K562 (cell line): ENCODE measurements around the gene CEP350. TPM values are rescaled to one million over a fixed set of nuclear protein-coding genes. Genes with fewer than 3 reads are reported as not detected.

ENCODE experiments used
- ATAC-seq: fragments of 200-7000 bp; cut with Tn5 transposase; 3 replicates; pipeline ENCODE4 v1.9.1; 2020; ENCODE audit warnings: moderate library complexity
- BruUV-seq: library from RNA; stranded (reverse); fragments of 400-500 nt; replicated peaks from 2 replicates; lab custom pipeline; 2021; lab: Mats Ljungman, UMichigan
- CTCF ChIA-PET: fragments of 300-600 bp; formaldehyde crosslinking; extraction: SDS; loops from one replicate; lab custom pipeline; 2021; ENCODE audit warnings: low intra/inter-chr PET ratio; lab: Yijun Ruan, JAX
- POLR2A ChIA-PET: fragments of 300-600, 350-650 bp; sonication (Branson Sonifier 250); formaldehyde crosslinking; extraction: SDS; loops from one replicate; lab custom pipeline; 2021; ENCODE audit warnings: antibody characterized with exemption, inconsistent platforms; lab: Yijun Ruan, JAX
- DNase-seq, 4 experiments: peaks; one replicate each; pipeline versions ENCODE4 v3.0.0 to v3.0.0-alpha.2; 2011 to 2018; ENCODE audit warnings: low spot score in 3 of 4, mixed read lengths in 3 of 4; ENCODE audit errors: extremely low read depth in 1 of 4
- FAIRE-seq: peaks from 2 replicates; lab custom pipeline; 2011; peaks lifted over from hg19 to GRCh38; lab: Jason Lieb, UNC
- H2AFZ ChIP-seq: 2 replicates; pipeline ENCODE4 v1.6.0; 2011; ENCODE audit warnings: low read depth, low read length, control low read depth, inconsistent platforms
- H3K27ac ChIP-seq: fragments of 200-600 bp; 3 replicates; pipeline ENCODE4 v1.8.0; 2011; ENCODE audit warnings: low read depth, mild to moderate bottlenecking, control low read depth, inconsistent platforms, low read length, moderate library complexity, mixed read lengths; ENCODE audit errors: extremely low read depth
- H3K27me3 ChIP-seq, 2 experiments: fragments of 300-600 bp in 1 of 2; 2 replicates in 1 of 2; 3 replicates in 1 of 2; pipeline versions ENCODE4 v1.6.0 to v1.8.0; 2011; ENCODE audit warnings: inconsistent platforms in 2 of 2, low read length in 2 of 2, mild to moderate bottlenecking in 1 of 2, mixed read lengths in 1 of 2, moderate library complexity in 1 of 2; ENCODE audit not compliant: control insufficient read depth in 2 of 2, insufficient read depth in 2 of 2
- H3K36me3 ChIP-seq: fragments of 300-600 bp; 3 replicates; pipeline ENCODE4 v1.8.0; 2011; ENCODE audit warnings: mild to moderate bottlenecking, low read length, inconsistent platforms; ENCODE audit not compliant: control insufficient read depth, insufficient read depth
- H3K4me1 ChIP-seq, 2 experiments: fragments of 200-600 bp in 1 of 2; replicated peaks in 1 of 2; 2 replicates in 1 of 2; 3 replicates in 1 of 2; pipeline versions ENCODE4 v1.5.1 to v1.8.0; 2011; ENCODE audit warnings: inconsistent platforms in 2 of 2, low read length in 2 of 2, mild to moderate bottlenecking in 1 of 2, mixed read lengths in 1 of 2, moderate library complexity in 1 of 2; ENCODE audit not compliant: control insufficient read depth in 2 of 2, insufficient read depth in 2 of 2
- H3K4me2 ChIP-seq: 2 replicates; pipeline ENCODE4 v1.6.1; 2011; ENCODE audit warnings: low read length, control low read depth, inconsistent platforms, mixed read lengths; ENCODE audit not compliant: insufficient read depth
- H3K4me3 ChIP-seq: fragments of 200-600 bp; sonication (generic), shearing (Covaris generic); 2 replicates; pipeline ENCODE4 v1.5.1; 2016; ENCODE audit warnings: control low read depth, inconsistent platforms
- H3K79me2 ChIP-seq: fragments of 200-600 bp; 3 replicates; pipeline ENCODE4 v1.8.0; 2011; ENCODE audit warnings: low read length, inconsistent platforms; ENCODE audit not compliant: control insufficient read depth, insufficient read depth
- H3K9ac ChIP-seq, 2 experiments: 2 replicates each; pipeline versions ENCODE4 v1.6.0 to v1.6.1; 2011; ENCODE audit warnings: low read depth in 2 of 2, low read length in 2 of 2, control low read depth in 1 of 2, inconsistent platforms in 1 of 2, mild to moderate bottlenecking in 1 of 2, mixed read lengths in 1 of 2; ENCODE audit not compliant: insufficient read depth in 1 of 2
- H3K9me1 ChIP-seq: one replicate; pipeline ENCODE4 v1.6.0; 2011; ENCODE audit warnings: inconsistent platforms, mild to moderate bottlenecking, low read length, moderate library complexity; ENCODE audit not compliant: control insufficient read depth, insufficient read depth
- H3K9me3 ChIP-seq: replicated peaks from 2 replicates; pipeline ENCODE4 v1.5.1; 2011; ENCODE audit warnings: low read depth, low read length, inconsistent platforms; ENCODE audit not compliant: control insufficient read depth, insufficient read depth
- H4K20me1 ChIP-seq: replicated peaks from 2 replicates; pipeline ENCODE4 v1.6.1; 2011; ENCODE audit warnings: low read length, inconsistent platforms, mixed read lengths; ENCODE audit not compliant: control insufficient read depth, insufficient read depth
- ARID1B ChIP-seq: fragments of 450-650 bp; IDR thresholded peaks from 2 replicates; pipeline ENCODE4 v1.6.1; 2016; ENCODE audit warnings: antibody characterized with exemption, mild to moderate bottlenecking, inconsistent platforms
- ESRRB ChIP-seq: fragments of 250-450 bp; sonication (Bioruptor Pico); IDR thresholded peaks from 2 replicates; pipeline ENCODE4 v1.5.0; 2020; ENCODE audit warnings: mild to moderate bottlenecking, moderate library complexity, borderline replicate concordance
- FOXA3 ChIP-seq, 2 experiments: fragments of 450-650 bp in 1 of 2; sonication (generic) in 1 of 2; formaldehyde crosslinking; IDR thresholded peaks in 1 of 2; conservative IDR thresholded peaks in 1 of 2; 2 replicates each; pipeline versions ENCODE4 v1.4.0 to v1.8.0; 2020 to 2022; ENCODE audit warnings: mild to moderate bottlenecking in 2 of 2, missing genetic modification reagents in 1 of 2
- HCFC1 ChIP-seq: IDR thresholded peaks from 2 replicates; pipeline ENCODE4 v1.6.1; 2012; ENCODE audit warnings: low read depth, low read length, improper control_type of control experiment
- HNRNPUL1 ChIP-seq: fragments of 200-400 bp; formaldehyde crosslinking; IDR thresholded peaks from 2 replicates; pipeline ENCODE4 v1.6.1; 2017; ENCODE audit warnings: low read length
- NFE2L1 ChIP-seq: fragments of 450-650 bp; IDR thresholded peaks from 2 replicates; pipeline ENCODE4 v1.6.1; 2016; ENCODE audit warnings: missing genetic modification characterization, low read depth, mild to moderate bottlenecking, missing compliant biosample characterization, moderate library complexity, borderline replicate concordance
- NFRKB ChIP-seq: fragments of 450-650 bp; IDR thresholded peaks from 2 replicates; pipeline ENCODE4 v1.6.1; 2016; ENCODE audit warnings: low read depth
- TAF15 ChIP-seq: fragments of 200-400 bp; formaldehyde crosslinking; IDR thresholded peaks from 2 replicates; pipeline ENCODE4 v1.6.1; 2017; ENCODE audit warnings: mild to moderate bottlenecking, low read depth, low read length, moderate library complexity
- ZKSCAN1 ChIP-seq: fragments of 150-350 bp; IDR thresholded peaks from 2 replicates; pipeline ENCODE4 v1.6.1; 2016; ENCODE audit warnings: low read depth, low read length
- ZNF217 ChIP-seq: sonication (generic); formaldehyde crosslinking; IDR thresholded peaks from 2 replicates; pipeline ENCODE4 v1.8.0; 2022; ENCODE audit warnings: mild to moderate bottlenecking, missing genetic modification reagents
- ZNF311 ChIP-seq: fragments of 250-450 bp; sonication (Bioruptor Pico); IDR thresholded peaks from 2 replicates; pipeline ENCODE4 v1.4.0; 2020; ENCODE audit warnings: mild to moderate bottlenecking, moderate library complexity
- ZNF445 ChIP-seq: fragments of 250-450 bp; sonication (Bioruptor Pico); IDR thresholded peaks from 2 replicates; pipeline ENCODE4 v1.4.0; 2020; ENCODE audit warnings: low read depth, mild to moderate bottlenecking, moderate library complexity
- WGBS: fragments of 100-300 bp; shearing (Covaris generic); methylation state at CpG from one replicate; pipeline ENCODE4 v1.1.6; 2016; ENCODE audit warnings: low coverage, mixed read lengths; ENCODE audit not compliant: insufficient coverage; ENCODE audit errors: missing lambda C conversion rate; 5-methylcytosine and 5-hydroxymethylcytosine counted together
- in situ Hi-C: fragments of 300-500 bp; cut with MboI; formaldehyde crosslinking; loops from 4 replicates; pipeline ENCODE4 v1.15.0; 2018; ENCODE audit warnings: inconsistent platforms, mixed read lengths
- intact Hi-C: fragments of 100-400 bp; cut with micrococcal nuclease; formaldehyde crosslinking; loops from 2 replicates; pipeline ENCODE4 v1.14.2; 2022
- polyA plus RNA-seq, 8 experiments: library from polyadenylated mRNA; depleted of rRNA in 4 of 8; stranded (reverse) in 5 of 8; unstranded in 3 of 8; fragments of >200 nt; fragmentation: Nextera tagmentation in 2 of 8; fragmentation: Illumina TruSeq in 1 of 8; extraction: Ambion mirVana in 2 of 8; extraction: Trizol in 1 of 8; gene quantifications; 2 replicates each; pipeline versions ENCODE4 v1.2.1 to v1.2.3, GENCODE V29; 2011 to 2014; ENCODE audit warnings: inconsistent platforms in 1 of 8, missing spikeins in 1 of 8
- total RNA-seq, 7 experiments: library from RNA; depleted of rRNA in 6 of 7; stranded (reverse); fragments of >200 nt in 6 of 7; fragmentation: Illumina TruSeq in 2 of 7; extraction: Trizol in 2 of 7; gene quantifications; 2 replicates each; pipeline versions ENCODE4 v1.2.1 to v1.2.3, GENCODE V29; 2011 to 2021; ENCODE audit warnings: low replicate concordance in 1 of 7
- TF ChIP-seq, protein P1 (sequence below): sonication (generic); formaldehyde crosslinking; IDR thresholded peaks from 2 replicates; pipeline ENCODE4 v1.8.0; 2023; ENCODE audit warnings: mild to moderate bottlenecking, missing genetic modification reagents

CEP350 gene
- total and polyA plus RNA-seq, 9 of the 15 experiments (the other 6 are each of a cell fraction or from before 2014, with no cell fraction given), result 8.3 to 64.3 (median 28.0) TPM

DNA sequence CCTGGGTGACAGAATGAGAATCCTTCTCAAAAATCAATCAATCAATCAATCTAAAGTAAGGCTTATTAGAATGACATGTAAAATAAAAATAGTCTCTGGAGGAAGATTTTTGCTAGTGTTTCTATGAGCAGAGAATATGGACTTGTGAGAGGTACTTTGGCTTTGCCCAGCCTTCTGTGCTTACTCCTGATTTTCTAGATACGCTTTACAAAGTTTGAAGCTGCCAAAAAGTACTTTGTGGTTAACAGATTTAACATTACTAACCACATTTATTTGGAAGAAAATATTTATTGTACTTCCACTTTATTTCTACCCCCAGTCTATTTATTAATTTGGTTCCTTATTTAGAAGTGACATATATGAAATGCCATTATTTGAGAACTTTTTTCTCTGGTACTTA lies 41.0 kb downstream of the CEP350 start:
- no peak overlapping the region for H3K9ac ChIP-seq
- no peak for FAIRE-seq
- DNase-seq, result no peak
- H3K4me1 ChIP-seq, result no peaks in the 10 kb centered on the region
- no peak overlapping the region for H2AFZ ChIP-seq
- no peaks in the 10 kb centered on the region for H3K27me3 ChIP-seq
- WGBS, result 100% methylated on average over 1 of the region's 1 CpG
- H4K20me1 ChIP-seq, result no peaks in the 10 kb centered on the region
- no peak for TF ChIP-seq NFE2L1 (tag)
- no peak for TF ChIP-seq TAF15
- no peak for TF ChIP-seq ESRRB (CRISPR knock-in tag)
- TF ChIP-seq ZNF217 (CRISPR knock-in tag), result no peak
- TF ChIP-seq ZKSCAN1, result no peak
- no peak for TF ChIP-seq NFRKB
- TF ChIP-seq, protein P1, sequence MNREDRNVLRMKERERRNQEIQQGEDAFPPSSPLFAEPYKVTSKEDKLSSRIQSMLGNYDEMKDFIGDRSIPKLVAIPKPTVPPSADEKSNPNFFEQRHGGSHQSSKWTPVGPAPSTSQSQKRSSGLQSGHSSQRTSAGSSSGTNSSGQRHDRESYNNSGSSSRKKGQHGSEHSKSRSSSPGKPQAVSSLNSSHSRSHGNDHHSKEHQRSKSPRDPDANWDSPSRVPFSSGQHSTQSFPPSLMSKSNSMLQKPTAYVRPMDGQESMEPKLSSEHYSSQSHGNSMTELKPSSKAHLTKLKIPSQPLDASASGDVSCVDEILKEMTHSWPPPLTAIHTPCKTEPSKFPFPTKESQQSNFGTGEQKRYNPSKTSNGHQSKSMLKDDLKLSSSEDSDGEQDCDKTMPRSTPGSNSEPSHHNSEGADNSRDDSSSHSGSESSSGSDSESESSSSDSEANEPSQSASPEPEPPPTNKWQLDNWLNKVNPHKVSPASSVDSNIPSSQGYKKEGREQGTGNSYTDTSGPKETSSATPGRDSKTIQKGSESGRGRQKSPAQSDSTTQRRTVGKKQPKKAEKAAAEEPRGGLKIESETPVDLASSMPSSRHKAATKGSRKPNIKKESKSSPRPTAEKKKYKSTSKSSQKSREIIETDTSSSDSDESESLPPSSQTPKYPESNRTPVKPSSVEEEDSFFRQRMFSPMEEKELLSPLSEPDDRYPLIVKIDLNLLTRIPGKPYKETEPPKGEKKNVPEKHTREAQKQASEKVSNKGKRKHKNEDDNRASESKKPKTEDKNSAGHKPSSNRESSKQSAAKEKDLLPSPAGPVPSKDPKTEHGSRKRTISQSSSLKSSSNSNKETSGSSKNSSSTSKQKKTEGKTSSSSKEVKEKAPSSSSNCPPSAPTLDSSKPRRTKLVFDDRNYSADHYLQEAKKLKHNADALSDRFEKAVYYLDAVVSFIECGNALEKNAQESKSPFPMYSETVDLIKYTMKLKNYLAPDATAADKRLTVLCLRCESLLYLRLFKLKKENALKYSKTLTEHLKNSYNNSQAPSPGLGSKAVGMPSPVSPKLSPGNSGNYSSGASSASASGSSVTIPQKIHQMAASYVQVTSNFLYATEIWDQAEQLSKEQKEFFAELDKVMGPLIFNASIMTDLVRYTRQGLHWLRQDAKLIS, result no peak
- no peak for TF ChIP-seq HNRNPUL1
- TF ChIP-seq ARID1B, result no peak
- TF ChIP-seq FOXA3 (CRISPR knock-in tag; conservative IDR thresholded peaks at IDR 0.05 in 1 of 2, IDR thresholded peaks at IDR 0.05 in 1 of 2), result no peak
- no peak for TF ChIP-seq ZNF445 (CRISPR knock-in tag)
- no peak for TF ChIP-seq HCFC1
- TF ChIP-seq ZNF311 (CRISPR knock-in tag), result no peak
- intact Hi-C loops (no loop called here), in situ Hi-C loops (no loop called here)
- H3K9me1 ChIP-seq, result no peaks in the 10 kb centered on the region
- no peak overlapping the region for H3K4me3 ChIP-seq
- H3K36me3 ChIP-seq, result peaks cover 45% of the 10 kb centered on the region
- no peaks in the 10 kb centered on the region for H3K9me3 ChIP-seq
- no peak for ATAC-seq
- H3K4me2 ChIP-seq, result no peak overlapping the region
- no peak overlapping the region for H3K27ac ChIP-seq
- CTCF ChIA-PET, result no interaction called here
- H3K79me2 ChIP-seq, result no peaks in the 10 kb centered on the region; the same call in 2 of the 3 replicates
- no TSS peak for BruUV-seq
- POLR2A ChIA-PET, result no interaction called here
